ENCODE data around the gene STX7. TPM values are rescaled to one million over a fixed set of nuclear protein-coding genes. Genes with fewer than 3 reads are reported as not detected.

STX7 gene
- total RNA-seq, 4 donors from 2014 or later, result 45.7 to 70.6 (median 53.2) TPM

GRCh38 chr6:132411296-132411695 is 101.6 kb downstream of the STX7 start:
- Histone ChIP-seq H3K27me3 (no peaks in the 10 kb centered on the region), H3K36me3 (no peaks in the 10 kb centered on the region), H3K9me3 (no peaks in the 10 kb centered on the region), H3K4me1 (no peaks in the 10 kb centered on the region), H3K27ac (no peak overlapping the region), H3K4me3 (replicated peaks in 1 of 3) (no peak overlapping the region)
- intact Hi-C loops (cut with DNase I), result no loop called here
- no peak for TF ChIP-seq POLR2A (IDR thresholded peaks at IDR 0.05)
- no peak for TF ChIP-seq CTCF (IDR thresholded peaks at IDR 0.05)
- WGBS, 2 donors, result 84 to 88% methylated on average over 4 of the region's 4 CpGs
- DNase-seq, result no peak

GRCh38 chr6:132410830-132411229 is 102.1 kb downstream of the STX7 start:
- no peaks in the 10 kb centered on the region for H3K27me3 ChIP-seq
- no peak overlapping the region for H3K27ac ChIP-seq
- no peaks in the 10 kb centered on the region for H3K36me3 ChIP-seq
- H3K4me3 ChIP-seq (replicated peaks in 1 of 3), result no peak overlapping the region
- no peak for TF ChIP-seq POLR2A (IDR thresholded peaks at IDR 0.05)
- no peak for TF ChIP-seq CTCF (IDR thresholded peaks at IDR 0.05)
- no peak for DNase-seq
- H3K4me1 ChIP-seq, result no peaks in the 10 kb centered on the region
- intact Hi-C loops (cut with DNase I), result no loop called here
- no peaks in the 10 kb centered on the region for H3K9me3 ChIP-seq
- 80 to 86% methylated on average over 3 of the region's 3 CpGs for WGBS, 2 donors

- Histone ChIP-seq H3K4me1 (peaks cover 0 to 14% of the 10 kb centered on the region in 2 donors), H3K27me3 (no peaks in the 10 kb centered on the region), H3K27ac (no peak overlapping the region), H3K9me3 (no peaks in the 10 kb centered on the region), H3K36me3 (no peaks in the 10 kb centered on the region), H3K4me3 (replicated peaks in 1 of 3) (no peak overlapping the region)
- intact Hi-C loops (cut with DNase I), result no loop called here
- 72 to 75% methylated on average over 2 of the region's 2 CpGs for WGBS, 2 donors
- TF ChIP-seq CTCF (IDR thresholded peaks at IDR 0.05) (no peak), POLR2A (IDR thresholded peaks at IDR 0.05) (no peak)
- DNase-seq, result no peak
Observed at GRCh38 chr6:132405143-132405915, 107.6 kb downstream of the STX7 start.

- no peaks in the 10 kb centered on the region for H3K36me3 ChIP-seq
- H3K4me3 ChIP-seq (replicated peaks in 1 of 3), result no peak overlapping the region
- no peaks in the 10 kb centered on the region for H3K27me3 ChIP-seq
- WGBS, 2 donors, result 44 to 49% methylated on average over 3 of the region's 3 CpGs
- H3K27ac ChIP-seq, result no peak overlapping the region
- peaks cover 0 to 14% of the 10 kb centered on the region in 2 donors for H3K4me1 ChIP-seq
- no peaks in the 10 kb centered on the region for H3K9me3 ChIP-seq
- intact Hi-C loops (cut with DNase I), result no loop called here
- DNase-seq, result no peak
- TF ChIP-seq CTCF (IDR thresholded peaks at IDR 0.05) (no peak), POLR2A (IDR thresholded peaks at IDR 0.05) (no peak)
Observed at GRCh38 chr6:132404736-132405135, 108.2 kb downstream of the STX7 start.

- intact Hi-C loops (cut with DNase I), result no loop called here
- WGBS, 2 donors, result 63 to 77% methylated on average over 2 of the region's 2 CpGs
- H3K27me3 ChIP-seq, result no peaks in the 10 kb centered on the region
Observed at GRCh38 chr6:132404330-132404729, 108.6 kb downstream of the STX7 start.

More at GRCh38 chr6:132404330-132404729, 108.6 kb downstream of the STX7 start:
- Histone ChIP-seq H3K4me3 (replicated peaks in 1 of 3) (no peak overlapping the region), H3K36me3 (no peaks in the 10 kb centered on the region), H3K9me3 (no peaks in the 10 kb centered on the region), H3K4me1 (peaks cover 0 to 14% of the 10 kb centered on the region in 2 donors), H3K27ac (no peak overlapping the region)
- TF ChIP-seq POLR2A (IDR thresholded peaks at IDR 0.05), result no peak
- DNase-seq, result no peak

Measured in thyroid gland (tissue), 4 donors.